ENCODE measurements around the gene BCL11A.

GRCh38 chr2:60507211-60507965 is 46.1 kb downstream of the BCL11A start:
- TF ChIP-seq CTCF (CRISPR knock-in tag; IDR thresholded peaks at IDR 0.05) (no peak), CEBPG (CRISPR knock-in tag; IDR thresholded peaks at IDR 0.05) (no peak), HCFC1 (IDR thresholded peaks at IDR 0.05; ENCODE audit: low read depth, low read length) (no peak), NRL (CRISPR knock-in tag; IDR thresholded peaks at IDR 0.05; ENCODE audit: borderline replicate concordance) (no peak)

Data from HepG2 (cell line).